Ovary (tissue), 3 donors: Measurements from ENCODE around the gene MRPS9.

ENCODE experiments used
- EP300 ChIP-seq: sonication (generic); formaldehyde crosslinking; IDR thresholded peaks from one replicate; pipeline ENCODE4 v1.6.1; 2017; ENCODE audit warnings: antibody characterized with exemption
- TF ChIP-seq, protein P1 (sequence below), 3 donors: fragments of 450-650 bp in 2 of 3; fragments of 200-600 bp in 1 of 3; IDR thresholded peaks; one replicate each; pipeline versions ENCODE4 v1.5.1 to v1.8.0; 2016 to 2022; ENCODE audit warnings: antibody characterized with exemption in 3 of 3, mild to moderate bottlenecking in 1 of 3
- donor health status: DM: no; HTN: no; CAD: no.

DNA sequence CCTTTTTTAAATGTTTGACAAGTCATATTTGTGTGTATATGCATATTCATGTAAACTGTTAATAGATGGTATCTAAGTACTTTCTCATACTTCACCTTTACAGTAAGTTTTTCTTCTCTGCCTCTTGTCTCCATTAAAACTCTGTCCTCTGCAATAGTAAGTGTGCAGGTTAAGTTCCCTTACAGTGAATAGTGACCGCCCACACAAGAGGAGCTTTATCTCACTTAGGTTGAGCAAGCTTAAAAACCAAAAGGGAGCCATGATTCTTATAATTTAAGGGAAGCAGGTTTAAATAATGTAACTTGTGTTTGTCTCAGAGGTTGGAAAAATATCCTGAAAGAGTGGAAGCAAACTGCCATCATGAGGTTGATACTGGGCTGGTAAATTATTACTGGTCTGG, 61.3 kb downstream of the MRPS9 start:
- TF ChIP-seq, protein P1, sequence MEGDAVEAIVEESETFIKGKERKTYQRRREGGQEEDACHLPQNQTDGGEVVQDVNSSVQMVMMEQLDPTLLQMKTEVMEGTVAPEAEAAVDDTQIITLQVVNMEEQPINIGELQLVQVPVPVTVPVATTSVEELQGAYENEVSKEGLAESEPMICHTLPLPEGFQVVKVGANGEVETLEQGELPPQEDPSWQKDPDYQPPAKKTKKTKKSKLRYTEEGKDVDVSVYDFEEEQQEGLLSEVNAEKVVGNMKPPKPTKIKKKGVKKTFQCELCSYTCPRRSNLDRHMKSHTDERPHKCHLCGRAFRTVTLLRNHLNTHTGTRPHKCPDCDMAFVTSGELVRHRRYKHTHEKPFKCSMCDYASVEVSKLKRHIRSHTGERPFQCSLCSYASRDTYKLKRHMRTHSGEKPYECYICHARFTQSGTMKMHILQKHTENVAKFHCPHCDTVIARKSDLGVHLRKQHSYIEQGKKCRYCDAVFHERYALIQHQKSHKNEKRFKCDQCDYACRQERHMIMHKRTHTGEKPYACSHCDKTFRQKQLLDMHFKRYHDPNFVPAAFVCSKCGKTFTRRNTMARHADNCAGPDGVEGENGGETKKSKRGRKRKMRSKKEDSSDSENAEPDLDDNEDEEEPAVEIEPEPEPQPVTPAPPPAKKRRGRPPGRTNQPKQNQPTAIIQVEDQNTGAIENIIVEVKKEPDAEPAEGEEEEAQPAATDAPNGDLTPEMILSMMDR (IDR thresholded peaks at IDR 0.05), result no peak
- TF ChIP-seq EP300, result no peak
